GM12875 (cell line): ENCODE results near the gene SIDT2.

Experiments
- H3K4me3 ChIP-seq: one replicate; pipeline ENCODE4 v1.5.1; 2011; ENCODE audit warnings: low read depth, low read length, control low read depth
- TF ChIP-seq, protein P1 (sequence below): IDR thresholded peaks from 2 replicates; pipeline ENCODE4 v1.5.1; 2011; ENCODE audit warnings: low read depth, mild to moderate bottlenecking, control low read depth, inconsistent platforms, low read length, moderate library complexity, borderline replicate concordance; ENCODE audit not compliant: insufficient read depth

SIDT2 gene

DNA sequence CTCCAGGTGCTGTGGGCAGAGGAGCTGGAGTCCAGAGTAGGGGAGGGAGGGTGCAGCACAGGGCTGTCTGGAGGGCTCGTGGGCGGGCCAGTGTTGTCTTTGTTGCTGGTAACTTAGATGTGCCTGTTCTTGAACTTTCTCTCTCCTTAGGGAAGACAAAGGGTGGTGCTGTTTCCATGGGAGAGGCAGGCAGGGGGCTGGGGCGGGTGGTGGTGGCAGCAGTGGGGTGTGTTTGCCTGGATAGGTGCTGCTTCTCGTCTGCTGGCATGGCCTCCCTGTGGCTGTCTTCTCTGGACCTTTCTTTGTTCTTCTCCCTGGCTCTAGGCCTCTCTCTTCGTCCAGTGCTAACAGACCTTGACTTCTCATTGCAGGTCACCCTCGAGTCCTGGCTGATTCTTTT is 8.5 kb downstream of the SIDT2 start:
- no peak overlapping the region for H3K4me3 ChIP-seq
- TF ChIP-seq, protein P1, sequence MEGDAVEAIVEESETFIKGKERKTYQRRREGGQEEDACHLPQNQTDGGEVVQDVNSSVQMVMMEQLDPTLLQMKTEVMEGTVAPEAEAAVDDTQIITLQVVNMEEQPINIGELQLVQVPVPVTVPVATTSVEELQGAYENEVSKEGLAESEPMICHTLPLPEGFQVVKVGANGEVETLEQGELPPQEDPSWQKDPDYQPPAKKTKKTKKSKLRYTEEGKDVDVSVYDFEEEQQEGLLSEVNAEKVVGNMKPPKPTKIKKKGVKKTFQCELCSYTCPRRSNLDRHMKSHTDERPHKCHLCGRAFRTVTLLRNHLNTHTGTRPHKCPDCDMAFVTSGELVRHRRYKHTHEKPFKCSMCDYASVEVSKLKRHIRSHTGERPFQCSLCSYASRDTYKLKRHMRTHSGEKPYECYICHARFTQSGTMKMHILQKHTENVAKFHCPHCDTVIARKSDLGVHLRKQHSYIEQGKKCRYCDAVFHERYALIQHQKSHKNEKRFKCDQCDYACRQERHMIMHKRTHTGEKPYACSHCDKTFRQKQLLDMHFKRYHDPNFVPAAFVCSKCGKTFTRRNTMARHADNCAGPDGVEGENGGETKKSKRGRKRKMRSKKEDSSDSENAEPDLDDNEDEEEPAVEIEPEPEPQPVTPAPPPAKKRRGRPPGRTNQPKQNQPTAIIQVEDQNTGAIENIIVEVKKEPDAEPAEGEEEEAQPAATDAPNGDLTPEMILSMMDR, result no peak

GRCh38 chr11:117187428-117187798 is 8.9 kb downstream of the SIDT2 start:
- no peak overlapping the region for H3K4me3 ChIP-seq
- TF ChIP-seq, protein P1, result no peak

DNA sequence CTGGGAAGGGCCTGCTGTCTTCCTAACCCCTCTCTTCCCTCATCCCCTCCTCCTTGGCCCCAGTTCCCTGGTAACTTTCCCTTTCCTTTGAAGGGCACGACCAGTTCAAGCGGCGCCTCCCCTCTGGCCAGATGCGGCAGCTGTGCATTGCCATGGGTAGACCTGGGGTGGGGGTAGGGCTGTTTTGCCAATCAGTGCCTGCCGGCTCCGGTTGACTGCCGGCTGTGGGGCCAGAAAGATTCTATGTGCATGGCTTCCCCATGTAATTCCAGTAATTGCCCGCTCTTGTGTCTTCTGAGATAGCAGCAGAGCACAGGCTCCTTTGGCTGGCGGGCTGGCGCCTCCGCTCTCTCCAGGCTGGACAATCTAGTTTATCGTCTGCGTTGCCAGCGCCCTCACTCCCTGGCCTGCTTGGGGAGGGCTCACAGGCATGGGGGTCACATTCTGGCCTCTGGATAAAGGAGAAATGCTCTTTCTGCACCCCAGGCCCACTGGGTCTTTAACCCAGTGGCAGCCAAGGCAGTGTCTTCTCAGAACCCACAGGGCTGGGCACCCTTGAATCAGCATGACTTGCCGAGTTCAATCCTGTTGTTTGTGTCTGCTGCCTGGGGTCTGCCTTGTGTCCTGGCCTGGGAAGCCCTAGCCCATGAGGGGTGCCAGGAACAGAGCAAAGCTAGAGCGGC is 9.4 kb downstream of the SIDT2 start:
- TF ChIP-seq, protein P1, result no peak
- H3K4me3 ChIP-seq, result no peak overlapping the region

DNA sequence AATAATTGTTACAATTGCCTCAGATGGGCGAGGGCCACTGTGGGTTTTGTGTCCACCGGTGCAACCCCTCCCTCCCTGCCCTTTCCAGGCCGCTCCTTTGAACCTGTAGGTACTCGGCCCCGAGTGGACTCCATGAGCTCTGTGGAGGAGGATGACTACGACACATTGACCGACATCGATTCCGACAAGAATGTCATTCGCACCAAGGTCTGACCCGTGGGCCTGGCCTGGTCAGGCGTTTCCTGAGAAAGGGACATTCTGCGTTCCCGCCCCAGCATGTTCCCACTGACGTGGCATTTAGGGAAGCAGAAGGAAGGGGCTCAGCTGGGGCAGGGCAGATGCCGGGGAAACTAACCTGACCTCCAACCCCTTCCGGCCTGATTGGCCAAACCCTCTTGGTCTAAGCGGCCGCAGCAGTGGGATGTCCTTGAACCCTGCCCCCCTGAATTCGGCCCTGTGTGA is 10.1 kb downstream of the SIDT2 start:
- no peak overlapping the region for H3K4me3 ChIP-seq
- TF ChIP-seq, protein P1, result no peak

- TF ChIP-seq, protein P1, result no peak
- H3K4me3 ChIP-seq, result peak overlapping the region; percentile 26
These were observed 10.8 kb downstream of the SIDT2 start for GRCh38 chr11:117189191-117189940.

DNA sequence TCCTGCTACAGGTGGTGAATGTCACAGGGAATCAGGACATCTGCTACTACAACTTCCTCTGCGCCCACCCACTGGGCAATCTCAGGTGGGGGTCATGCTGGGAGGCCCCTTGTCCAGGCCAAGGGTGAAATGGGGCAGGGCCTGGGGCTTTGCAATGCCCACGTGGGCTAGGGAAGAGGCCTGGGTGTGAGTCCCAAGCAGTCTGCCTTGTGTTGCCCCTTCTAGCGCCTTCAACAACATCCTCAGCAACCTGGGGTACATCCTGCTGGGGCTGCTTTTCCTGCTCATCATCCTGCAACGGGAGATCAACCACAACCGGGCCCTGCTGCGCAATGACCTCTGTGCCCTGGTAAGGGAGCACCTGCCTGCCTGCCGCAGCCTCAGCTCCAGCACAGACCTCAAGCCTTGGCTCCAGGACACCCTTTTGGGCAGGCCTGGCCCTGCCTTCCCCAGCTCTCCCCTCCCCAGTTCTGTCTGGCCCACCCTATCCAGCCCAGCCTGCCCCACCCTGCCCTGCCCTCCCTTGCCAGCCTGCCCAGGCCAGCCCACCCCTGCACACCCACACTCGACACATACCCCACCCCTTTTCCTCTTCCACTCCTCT is 11.5 kb downstream of the SIDT2 start:
- no peak overlapping the region for H3K4me3 ChIP-seq
- TF ChIP-seq, protein P1, result no peak
